ENCODE results near the gene NEGR1.

NEGR1 gene

GRCh38 chr1:71762514-71763255 lies 519.7 kb downstream of the NEGR1 start:
- DNase-seq, result no peak

GRCh38 chr1:71755441-71755840 lies 526.9 kb downstream of the NEGR1 start:
- no peak for DNase-seq

- DNase-seq, result no peak
These were observed 528.6 kb downstream of the NEGR1 start for GRCh38 chr1:71753746-71754145.

GRCh38 chr1:71745326-71745725 lies 537.0 kb downstream of the NEGR1 start:
- no peak for DNase-seq

GRCh38 chr1:71743862-71744261 lies 538.5 kb downstream of the NEGR1 start:
- DNase-seq, result no peak

- no peak for DNase-seq
These were observed 543.4 kb downstream of the NEGR1 start for GRCh38 chr1:71738910-71739309.

- DNase-seq, result no peak
These were observed 544.1 kb downstream of the NEGR1 start for GRCh38 chr1:71738256-71738655.

GRCh38 chr1:71737768-71738167 lies 544.6 kb downstream of the NEGR1 start:
- no peak for DNase-seq

GRCh38 chr1:71733121-71733520 lies 549.2 kb downstream of the NEGR1 start:
- DNase-seq, result no peak

- no peak for DNase-seq
These were observed 560.8 kb downstream of the NEGR1 start for GRCh38 chr1:71721532-71721931.

- DNase-seq, result no peak
These were observed 563.0 kb downstream of the NEGR1 start for GRCh38 chr1:71719330-71719729.

- no peak for DNase-seq
These were observed 565.2 kb downstream of the NEGR1 start for GRCh38 chr1:71717186-71717585.

- DNase-seq, result no peak
These were observed 570.9 kb downstream of the NEGR1 start for GRCh38 chr1:71711456-71711855.

GRCh38 chr1:71706029-71706671 lies 576.2 kb downstream of the NEGR1 start:
- no peak for DNase-seq

- no peak for DNase-seq
These were observed 584.2 kb downstream of the NEGR1 start for GRCh38 chr1:71698186-71698585.

GRCh38 chr1:71695821-71696220 lies 586.5 kb downstream of the NEGR1 start:
- DNase-seq, result no peak

GRCh38 chr1:71695084-71695483 lies 587.3 kb downstream of the NEGR1 start:
- DNase-seq, result no peak

GRCh38 chr1:71693581-71693980 lies 588.8 kb downstream of the NEGR1 start:
- peak; percentile 68 for DNase-seq

GRCh38 chr1:71689635-71690034 lies 592.7 kb downstream of the NEGR1 start:
- DNase-seq, result no peak

- no peak for DNase-seq
These were observed 595.0 kb downstream of the NEGR1 start for GRCh38 chr1:71687376-71687775.

- DNase-seq, result no peak
These were observed 605.1 kb downstream of the NEGR1 start for GRCh38 chr1:71676979-71677925.

GRCh38 chr1:71668065-71668464 lies 614.3 kb downstream of the NEGR1 start:
- no peak for DNase-seq

- DNase-seq, result peak; percentile 49
These were observed 615.1 kb downstream of the NEGR1 start for GRCh38 chr1:71667216-71667615.

GRCh38 chr1:71666609-71667008 lies 615.7 kb downstream of the NEGR1 start:
- DNase-seq, result no peak

All from NCI-H446 treated with DMSO at 0.1 percent for 48 hours (cell line).